Activated T-cell treated with anti-CD3 and anti-CD28 coated beads, Interleukin-2, amount 50 U/mL, for 4 hours (primary cell): Measurements from ENCODE around the gene DAZAP1. TPM values are rescaled to one million over a fixed set of nuclear protein-coding genes. Genes with fewer than 3 reads are reported as not detected.

ENCODE experiments used
- ATAC-seq, 2 donors: fragments of 200-7000 bp; cut with Tn5 transposase; one replicate each; pipeline ENCODE4 v1.10.0; 2021
- DNase-seq: peaks from one replicate; pipeline ENCODE4 v3.0.0-alpha.2; 2020
- H3K27me3 Mint-ChIP-seq: one replicate; pipeline ENCODE4 v1.8.0; 2021; ENCODE audit warnings: low read depth, mixed read lengths
- H3K36me3 Mint-ChIP-seq: one replicate; pipeline ENCODE4 v1.8.0; 2022; ENCODE audit warnings: mixed read lengths; ENCODE audit not compliant: insufficient read depth
- H3K4me1 Mint-ChIP-seq: one replicate; pipeline ENCODE4 v1.8.0; 2021; ENCODE audit warnings: low read depth, mixed read lengths
- H3K4me3 Mint-ChIP-seq: one replicate; pipeline ENCODE4 v1.8.0; 2021; ENCODE audit warnings: mild to moderate bottlenecking, moderate library complexity, mixed read lengths
- H3K9me3 Mint-ChIP-seq: one replicate; pipeline ENCODE4 v1.8.0; 2021; ENCODE audit warnings: mixed read lengths
- total RNA-seq, 3 donors: library from RNA; stranded (reverse); gene quantifications; one replicate each; pipeline ENCODE4 v1.2.1, GENCODE V29; 2021

The DAZAP1 gene
- total RNA-seq, 3 donors from 2014 or later = 296 to 322 (median 303) TPM

DNA sequence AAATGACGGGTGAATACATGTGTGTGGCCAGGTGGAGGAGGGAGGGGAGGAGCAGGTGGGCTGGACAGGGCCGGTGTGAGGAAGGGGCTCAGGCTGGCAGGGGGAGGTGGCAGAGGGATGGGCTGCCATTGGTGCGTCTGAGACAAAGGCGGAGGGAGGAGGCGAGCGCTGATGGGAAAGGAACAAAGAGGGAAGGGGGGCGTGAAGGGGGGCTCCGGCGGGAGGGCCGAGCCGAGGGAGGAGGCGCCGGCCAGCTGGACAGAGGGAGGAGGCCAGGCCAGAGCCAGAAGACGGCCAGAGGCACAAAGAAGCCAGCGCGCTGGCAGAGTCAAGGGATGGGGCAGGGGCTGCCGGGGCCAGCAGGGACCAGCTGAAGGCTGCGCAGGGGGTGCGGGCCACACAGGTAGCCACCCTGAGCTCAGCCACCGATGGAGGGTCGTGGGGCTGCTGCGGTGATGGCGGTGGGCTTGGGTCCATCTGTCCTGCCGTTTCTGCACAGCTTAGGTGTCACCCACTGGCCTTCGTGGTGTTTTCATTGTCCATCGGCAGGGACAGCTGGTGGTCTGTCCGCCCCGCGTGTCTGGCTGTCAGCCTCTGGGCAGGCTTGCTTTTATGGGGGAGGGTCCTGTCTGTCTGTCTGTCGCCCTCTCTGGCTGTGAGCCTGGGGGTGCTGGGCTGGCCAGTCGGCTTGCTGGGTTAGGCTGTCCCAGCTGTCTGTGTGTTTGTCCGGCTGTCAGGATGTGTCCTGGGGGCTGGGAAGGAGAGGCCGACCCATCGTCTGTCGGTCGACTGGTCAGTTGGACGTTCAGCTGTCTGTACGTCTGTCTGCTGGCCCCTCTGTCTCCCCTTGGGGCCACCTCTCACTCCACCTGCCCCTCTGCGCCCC, 44.8 kb downstream of the DAZAP1 start:
- Mint-ChIP-seq H3K4me1 (peaks cover 20% of the 10 kb centered on the region), H3K27me3 (peaks cover 66% of the 10 kb centered on the region), H3K9me3 (no peaks in the 10 kb centered on the region), H3K36me3 (peaks cover 1% of the 10 kb centered on the region), H3K4me3 (no peak overlapping the region)
- ATAC-seq (no peak), DNase-seq (no peak)

DNA sequence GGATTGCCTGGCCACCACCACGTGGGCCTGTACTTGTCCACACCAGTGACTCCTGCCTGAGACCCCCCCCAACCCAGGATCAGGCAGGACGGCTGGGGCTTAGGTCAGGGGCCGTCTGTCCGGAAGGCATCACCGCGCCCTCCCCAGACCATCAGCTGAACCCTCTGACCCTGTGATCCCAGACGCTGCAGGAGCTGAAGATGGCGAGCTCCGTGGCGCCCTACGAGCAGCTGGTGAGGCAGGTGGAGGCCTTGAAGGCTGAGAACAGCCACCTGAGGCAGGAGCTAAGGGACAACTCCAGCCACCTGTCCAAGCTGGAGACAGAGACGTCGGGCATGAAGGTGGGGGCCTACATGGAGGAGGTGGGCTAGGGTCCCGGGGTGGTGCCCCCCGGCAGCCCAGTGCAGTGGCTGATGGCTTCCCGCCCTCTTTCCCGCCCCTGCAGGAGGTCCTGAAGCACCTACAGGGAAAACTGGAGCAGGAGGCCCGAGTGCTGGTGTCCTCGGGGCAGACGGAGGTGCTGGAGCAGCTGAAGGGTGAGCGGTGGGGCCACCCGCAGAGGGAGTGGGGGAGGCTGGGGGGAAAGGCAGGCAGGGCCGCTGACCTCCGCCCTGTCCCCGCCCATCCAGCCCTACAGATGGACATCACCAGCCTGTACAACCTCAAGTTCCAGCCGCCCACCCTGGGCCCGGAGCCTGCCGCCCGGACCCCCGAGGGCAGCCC, 45.6 kb downstream of the DAZAP1 start:
- Mint-ChIP-seq H3K4me3 (no peak overlapping the region), H3K4me1 (peaks cover 20% of the 10 kb centered on the region), H3K27me3 (peaks cover 64% of the 10 kb centered on the region), H3K9me3 (no peaks in the 10 kb centered on the region), H3K36me3 (peaks cover 1% of the 10 kb centered on the region)
- DNase-seq (no peak), ATAC-seq (no peak)

DNA sequence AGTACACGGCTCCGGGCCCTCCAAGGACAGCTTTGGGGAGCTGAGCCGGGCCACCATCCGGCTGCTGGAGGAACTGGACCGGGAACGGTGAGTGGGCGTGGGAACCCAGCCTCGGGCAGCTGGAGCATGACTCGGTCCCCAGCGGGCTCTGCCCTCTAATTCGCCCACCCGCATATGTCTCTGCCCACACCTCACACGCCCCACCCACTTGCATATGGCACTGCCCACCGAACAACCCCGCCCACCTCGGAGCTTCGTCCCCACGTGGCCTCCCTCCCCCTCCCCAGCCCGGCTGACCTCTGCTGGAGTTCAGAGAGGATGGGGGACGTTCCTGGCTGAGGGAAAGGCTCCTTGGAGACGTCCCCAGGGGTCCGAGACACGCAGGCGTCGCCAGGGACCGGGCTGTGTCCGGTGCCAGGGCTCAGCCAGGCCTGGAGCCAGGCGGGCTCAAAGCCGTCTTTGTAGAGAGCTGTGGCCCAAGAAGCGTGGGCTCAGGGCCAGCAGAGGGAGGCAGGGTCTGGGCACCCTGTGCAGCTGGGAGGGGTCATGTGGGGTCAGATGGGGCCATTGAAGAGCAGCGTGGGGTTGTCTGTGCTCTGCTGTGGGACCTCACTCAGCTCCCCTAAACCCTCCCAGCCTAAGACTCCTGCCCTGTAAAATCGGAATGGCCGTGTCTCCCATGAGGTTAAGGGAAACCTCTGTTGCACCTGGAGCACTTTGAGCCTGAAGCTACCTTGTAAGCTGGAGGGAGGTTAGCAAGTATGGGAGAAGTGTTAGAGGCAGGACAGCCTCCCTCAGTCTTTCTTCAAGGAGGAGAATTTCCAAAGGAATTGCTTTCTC, 46.4 kb downstream of the DAZAP1 start:
- DNase-seq = no peak
- no peak for ATAC-seq
- H3K9me3 Mint-ChIP-seq = no peaks in the 10 kb centered on the region
- peaks cover 1% of the 10 kb centered on the region for H3K36me3 Mint-ChIP-seq
- no peak overlapping the region for H3K4me3 Mint-ChIP-seq
- H3K4me1 Mint-ChIP-seq = peaks cover 18% of the 10 kb centered on the region
- peaks cover 64% of the 10 kb centered on the region for H3K27me3 Mint-ChIP-seq

DNA sequence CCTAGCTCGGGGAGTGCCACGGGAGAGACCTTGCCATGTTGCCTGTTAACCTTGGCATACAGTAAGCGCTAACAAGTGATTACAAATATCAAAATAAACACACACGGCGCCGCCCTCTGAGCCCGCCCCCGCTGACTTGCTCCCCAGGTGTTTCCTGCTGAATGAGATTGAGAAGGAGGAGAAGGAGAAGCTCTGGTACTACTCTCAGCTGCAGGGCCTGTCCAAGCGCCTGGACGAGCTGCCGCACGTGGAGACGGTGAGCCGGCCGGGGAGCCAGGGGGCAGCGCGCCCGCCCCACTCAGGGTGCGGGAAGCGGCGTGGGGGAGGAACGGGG, 47.6 kb downstream of the DAZAP1 start:
- H3K9me3 Mint-ChIP-seq = no peaks in the 10 kb centered on the region
- DNase-seq (no peak), ATAC-seq (no peak)
- H3K36me3 Mint-ChIP-seq = no peaks in the 10 kb centered on the region
- peaks cover 67% of the 10 kb centered on the region for H3K27me3 Mint-ChIP-seq
- peaks cover 16% of the 10 kb centered on the region for H3K4me1 Mint-ChIP-seq
- no peak overlapping the region for H3K4me3 Mint-ChIP-seq

DNA sequence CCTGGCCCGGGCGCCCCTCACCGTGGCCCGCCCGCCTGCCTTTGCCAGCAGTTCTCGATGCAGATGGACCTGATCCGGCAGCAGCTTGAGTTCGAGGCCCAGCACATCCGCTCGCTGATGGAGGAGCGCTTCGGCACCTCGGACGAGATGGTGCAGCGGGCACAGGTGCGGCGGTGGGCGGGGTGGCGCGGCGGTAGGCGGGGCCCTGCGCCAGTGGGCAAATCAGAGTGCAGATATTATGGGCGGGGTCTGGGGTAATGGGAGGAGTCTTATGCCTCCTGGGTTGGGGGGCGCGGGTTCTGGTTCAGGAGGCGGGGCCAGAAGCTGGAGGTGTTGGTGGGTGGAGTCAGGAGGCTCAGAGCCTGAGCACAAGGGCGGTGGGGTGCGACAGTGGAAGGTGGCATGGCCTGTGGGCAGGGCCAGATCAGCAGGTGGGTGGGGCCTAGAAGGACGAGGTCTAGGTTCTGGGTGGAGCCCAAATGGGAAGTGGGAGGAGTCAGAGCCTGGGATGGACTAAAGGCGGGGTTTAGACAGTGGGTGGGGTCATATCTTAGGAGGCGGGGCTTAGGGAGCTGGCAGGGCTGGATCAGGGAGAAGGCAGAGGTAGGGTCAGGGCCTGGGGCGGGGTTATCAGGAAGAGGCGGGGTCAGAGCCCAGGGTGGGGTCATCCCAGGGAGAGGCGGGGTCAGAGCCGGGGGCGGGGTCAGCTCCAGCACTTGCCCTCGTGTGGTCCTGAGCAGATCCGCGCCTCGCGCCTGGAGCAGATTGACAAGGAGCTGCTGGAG, 48.1 kb downstream of the DAZAP1 start:
- Mint-ChIP-seq H3K4me3 (peak overlapping the region; percentile 11), H3K27me3 (peaks cover 63% of the 10 kb centered on the region), H3K36me3 (no peaks in the 10 kb centered on the region), H3K9me3 (no peaks in the 10 kb centered on the region), H3K4me1 (peaks cover 14% of the 10 kb centered on the region)
- ATAC-seq = peak; percentile 69 to 71
- no peak for DNase-seq

DNA sequence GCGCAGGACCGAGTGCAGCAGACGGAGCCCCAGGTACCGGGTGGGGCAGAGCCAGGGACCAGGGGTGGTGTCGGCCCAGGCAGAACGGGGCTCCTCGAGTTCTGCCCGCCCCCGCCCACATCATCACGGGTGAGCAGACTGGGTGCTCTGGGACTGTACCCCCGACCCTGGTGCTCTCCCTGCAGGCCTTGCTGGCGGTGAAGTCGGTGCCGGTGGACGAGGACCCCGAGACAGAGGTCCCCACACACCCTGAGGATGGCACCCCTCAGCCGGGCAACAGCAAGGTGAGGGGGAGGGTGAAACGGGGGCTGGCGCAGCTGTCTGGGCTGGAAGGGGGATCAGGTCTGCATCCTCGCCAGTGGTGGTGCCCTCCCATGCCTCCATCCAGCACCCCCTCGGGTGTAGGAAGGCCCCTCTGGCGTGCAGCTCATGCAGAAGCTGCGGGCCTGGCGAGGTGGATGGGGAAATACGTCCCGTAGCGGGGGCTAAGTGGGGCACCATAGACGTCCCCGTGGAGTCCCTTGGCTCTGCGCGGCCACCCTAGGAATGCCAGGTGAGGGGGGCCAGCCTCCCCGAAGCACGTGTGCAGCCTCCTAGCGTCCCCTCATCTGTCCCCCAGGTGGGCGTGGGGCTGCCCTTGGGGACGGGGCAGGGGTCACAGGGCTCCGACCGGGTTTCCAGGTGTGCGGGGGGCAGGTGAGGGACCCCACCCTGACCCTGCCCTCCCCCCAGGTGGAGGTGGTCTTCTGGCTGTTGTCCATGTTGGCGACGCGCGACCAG, 48.9 kb downstream of the DAZAP1 start:
- H3K9me3 Mint-ChIP-seq = no peaks in the 10 kb centered on the region
- ATAC-seq = no peak
- no peaks in the 10 kb centered on the region for H3K36me3 Mint-ChIP-seq
- DNase-seq = no peak
- peaks cover 55% of the 10 kb centered on the region for H3K27me3 Mint-ChIP-seq
- peaks cover 11% of the 10 kb centered on the region for H3K4me1 Mint-ChIP-seq
- H3K4me3 Mint-ChIP-seq = no peak overlapping the region

DNA sequence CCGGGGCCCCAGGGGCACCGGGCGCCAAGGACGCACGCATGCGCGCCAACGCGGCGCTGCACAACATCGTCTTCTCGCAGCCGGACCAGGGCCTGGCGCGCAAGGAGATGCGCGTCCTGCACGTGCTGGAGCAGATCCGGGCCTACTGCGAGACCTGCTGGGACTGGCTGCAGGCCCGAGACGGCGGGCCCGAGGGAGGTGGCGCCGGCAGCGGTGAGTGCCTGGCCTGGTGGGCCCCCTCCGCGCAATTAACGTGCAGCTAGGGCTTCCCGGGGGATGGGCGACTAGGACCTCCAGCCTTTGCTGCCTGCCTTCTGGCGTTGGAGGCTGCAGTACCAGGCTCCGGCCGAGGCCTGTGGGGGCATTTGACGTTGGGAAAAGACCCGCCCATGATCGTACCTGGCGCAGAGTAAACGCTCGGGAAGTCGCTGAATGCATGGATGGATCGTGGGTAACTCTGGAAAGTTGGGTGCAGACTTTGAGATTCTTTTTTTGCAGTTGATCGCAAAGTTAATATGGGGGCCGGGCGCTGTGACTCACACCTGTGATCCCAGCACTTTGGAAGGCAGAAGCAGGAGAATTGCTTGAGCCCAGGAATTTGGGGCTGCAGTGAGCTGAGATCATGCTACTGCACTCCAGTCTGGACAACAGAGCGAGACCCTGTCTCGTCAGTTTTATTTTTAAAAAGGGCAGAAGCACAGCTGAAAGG, 49.8 kb downstream of the DAZAP1 start:
- Mint-ChIP-seq H3K4me3 (no peak overlapping the region), H3K36me3 (no peaks in the 10 kb centered on the region), H3K27me3 (peaks cover 49% of the 10 kb centered on the region), H3K4me1 (peaks cover 11% of the 10 kb centered on the region), H3K9me3 (no peaks in the 10 kb centered on the region)
- ATAC-seq (no peak), DNase-seq (no peak)

DNA sequence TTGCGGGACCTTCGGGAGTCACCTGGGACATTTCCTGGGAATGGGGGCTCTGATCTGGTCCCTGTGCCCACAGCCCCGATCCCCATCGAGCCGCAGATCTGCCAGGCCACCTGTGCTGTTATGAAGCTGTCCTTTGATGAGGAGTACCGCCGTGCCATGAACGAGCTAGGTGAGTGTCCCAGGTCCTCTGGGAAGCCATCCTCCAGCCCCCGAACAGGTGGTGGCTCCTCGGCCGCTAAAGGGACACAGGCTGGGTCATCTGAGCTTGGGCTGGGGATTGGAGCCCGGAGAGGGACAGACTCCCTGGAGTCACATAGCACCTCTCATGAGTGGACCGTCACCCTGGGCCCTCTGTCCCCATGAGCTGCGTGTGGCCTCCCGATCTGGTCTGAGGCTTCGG, 50.5 kb downstream of the DAZAP1 start:
- ATAC-seq = no peak
- no peak for DNase-seq
- no peaks in the 10 kb centered on the region for H3K9me3 Mint-ChIP-seq
- H3K4me1 Mint-ChIP-seq = peaks cover 11% of the 10 kb centered on the region
- H3K36me3 Mint-ChIP-seq = no peaks in the 10 kb centered on the region
- no peak overlapping the region for H3K4me3 Mint-ChIP-seq
- peaks cover 42% of the 10 kb centered on the region for H3K27me3 Mint-ChIP-seq

DNA sequence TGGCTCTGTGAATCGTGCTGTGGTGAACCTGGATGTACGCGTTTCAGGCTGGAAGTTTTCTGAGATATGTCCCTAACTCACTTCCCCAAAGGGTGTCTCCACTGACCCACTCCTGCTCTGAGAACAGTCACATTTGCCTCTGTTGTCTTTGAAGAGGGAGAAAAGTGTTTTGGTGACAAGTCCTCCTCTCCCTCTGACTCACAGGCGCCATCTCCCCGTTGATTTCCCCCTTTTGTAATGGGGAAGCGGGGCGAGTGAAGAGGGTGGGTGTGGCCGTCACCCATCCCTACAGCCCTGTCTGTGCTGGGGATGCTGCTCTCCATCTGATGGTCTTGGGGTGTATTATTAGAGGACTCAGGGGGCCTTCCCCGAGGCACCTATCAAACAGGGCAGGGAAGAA, 52.1 kb downstream of the DAZAP1 start:
- DNase-seq (no peak), ATAC-seq (no peak)
- H3K9me3 Mint-ChIP-seq = no peaks in the 10 kb centered on the region
- H3K27me3 Mint-ChIP-seq = peaks cover 35% of the 10 kb centered on the region
- peaks cover 8% of the 10 kb centered on the region for H3K4me1 Mint-ChIP-seq
- H3K4me3 Mint-ChIP-seq = no peak overlapping the region
- no peaks in the 10 kb centered on the region for H3K36me3 Mint-ChIP-seq

DNA sequence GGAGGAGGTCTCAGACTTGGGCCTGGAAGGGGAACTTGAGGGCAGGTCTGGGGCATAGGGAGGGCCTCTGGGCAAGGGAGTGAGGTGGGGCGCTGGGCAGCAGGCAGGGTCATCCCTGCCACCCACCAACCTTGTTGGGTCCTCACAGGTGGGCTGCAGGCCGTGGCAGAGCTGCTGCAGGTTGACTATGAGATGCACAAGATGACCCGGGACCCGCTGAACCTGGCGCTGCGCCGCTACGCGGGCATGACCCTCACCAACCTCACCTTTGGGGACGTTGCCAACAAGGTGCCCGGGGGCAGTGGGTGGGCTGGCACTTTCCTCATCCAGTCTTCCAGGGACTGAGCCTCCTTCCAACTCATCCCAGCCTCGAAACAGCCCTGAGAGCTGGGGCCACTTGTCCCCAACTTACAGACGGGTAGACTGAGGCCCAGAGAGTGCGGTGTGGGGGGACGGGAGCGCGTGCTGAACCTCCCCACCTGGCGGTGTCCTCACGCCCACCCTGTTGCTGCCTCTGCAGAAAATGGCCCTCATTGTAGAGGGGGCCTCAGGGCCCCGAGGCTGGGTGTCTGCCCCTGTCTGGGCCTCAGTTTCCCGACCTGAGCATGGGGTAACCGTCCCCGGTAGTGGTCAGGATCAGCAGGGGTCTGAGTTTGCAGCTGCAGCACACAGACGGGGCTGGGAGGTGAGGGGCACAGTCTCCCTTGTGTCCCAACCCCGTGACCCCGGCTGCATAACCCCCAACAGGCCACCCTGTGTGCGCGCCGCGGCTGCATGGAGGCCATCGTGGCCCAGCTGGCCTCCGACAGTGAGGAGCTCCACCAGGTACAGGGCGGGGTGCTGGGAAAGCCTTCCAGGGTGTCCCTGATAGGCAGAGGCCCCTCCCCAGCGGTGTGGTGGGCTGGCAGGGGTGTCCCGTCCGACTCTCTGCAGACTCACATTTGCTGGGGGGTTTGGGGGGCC, 52.9 kb downstream of the DAZAP1 start:
- Mint-ChIP-seq H3K9me3 (no peaks in the 10 kb centered on the region), H3K4me1 (peaks cover 6% of the 10 kb centered on the region), H3K27me3 (peaks cover 32% of the 10 kb centered on the region), H3K4me3 (no peak overlapping the region), H3K36me3 (no peaks in the 10 kb centered on the region)
- ATAC-seq (no peak), DNase-seq (no peak)

DNA sequence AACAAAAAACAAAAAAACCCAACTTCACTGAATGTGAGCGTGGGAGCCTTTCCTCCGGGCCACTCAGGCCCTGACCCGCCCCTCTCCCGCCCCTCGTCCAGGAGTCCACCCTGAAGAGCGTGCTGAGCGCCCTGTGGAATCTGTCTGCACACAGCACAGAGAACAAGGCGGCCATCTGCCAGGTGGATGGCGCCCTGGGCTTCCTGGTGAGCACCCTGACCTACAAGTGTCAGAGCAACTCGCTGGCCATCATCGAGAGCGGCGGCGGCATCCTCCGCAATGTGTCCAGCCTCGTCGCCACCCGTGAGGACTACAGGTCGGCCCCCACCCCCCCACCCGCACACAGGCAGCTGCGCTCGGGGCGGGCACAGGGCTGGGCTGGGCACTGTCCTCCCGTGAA, 54.5 kb downstream of the DAZAP1 start:
- H3K9me3 Mint-ChIP-seq = no peaks in the 10 kb centered on the region
- peaks cover 29% of the 10 kb centered on the region for H3K27me3 Mint-ChIP-seq
- DNase-seq (no peak), ATAC-seq (no peak)
- no peaks in the 10 kb centered on the region for H3K36me3 Mint-ChIP-seq
- peaks cover 2% of the 10 kb centered on the region for H3K4me1 Mint-ChIP-seq
- no peak overlapping the region for H3K4me3 Mint-ChIP-seq
